CD4-positive, alpha-beta T cell (primary cell): ENCODE results near the gene ARHGAP25. TPM values are rescaled to one million over a fixed set of nuclear protein-coding genes. Genes with fewer than 3 reads are reported as not detected.

ENCODE experiments used
- ATAC-seq: fragments of 200-7000 bp; cut with Tn5 transposase; one replicate; pipeline ENCODE4 v1.10.0; 2022; ENCODE audit warnings: mild to moderate bottlenecking; ENCODE audit not compliant: poor library complexity
- CTCF ChIA-PET: fragments of 350-600 bp; sonication (Branson Sonifier 250); formaldehyde crosslinking; loops from one replicate; lab custom pipeline; 2021; ENCODE audit warnings: antibody characterized with exemption, inconsistent platforms; lab: Charles Lee
- POLR2A ChIA-PET: fragments of 350-600 bp; sonication (Branson Sonifier 250); formaldehyde crosslinking; loops from one replicate; lab custom pipeline; 2021; ENCODE audit warnings: antibody characterized with exemption, inconsistent platforms; lab: Charles Lee
- DNase-seq, 14 experiments: peaks; one replicate each; pipeline ENCODE4 v3.0.0-alpha.2; 2013 to 2020; ENCODE audit warnings: mixed read lengths in 2 of 14
- H3K27ac ChIP-seq, 2 donors: one replicate each; pipeline versions ENCODE4 v1.5.1 to v1.7.0; 2013; ENCODE audit warnings: low read length in 2 of 2, low read depth in 1 of 2, mild to moderate bottlenecking in 1 of 2
- H3K27me3 ChIP-seq, 2 experiments: 1 replicate in 1 of 2; 2 replicates in 1 of 2; pipeline versions ENCODE4 v1.6.1 to v1.7.0; 2013; ENCODE audit warnings: low read length in 2 of 2, control low read depth in 1 of 2, mild to moderate bottlenecking in 1 of 2, moderate library complexity in 1 of 2; ENCODE audit not compliant: insufficient read depth in 2 of 2, control insufficient read depth in 1 of 2
- H3K36me3 ChIP-seq: one replicate; pipeline ENCODE4 v1.6.1; 2013; ENCODE audit warnings: low read length, control low read depth; ENCODE audit not compliant: insufficient read depth
- H3K4me1 ChIP-seq: one replicate; pipeline ENCODE4 v1.6.1; 2013; ENCODE audit warnings: low read length, control low read depth; ENCODE audit not compliant: insufficient read depth
- H3K4me3 ChIP-seq: one replicate; pipeline ENCODE4 v1.5.1; 2013; ENCODE audit warnings: mild to moderate bottlenecking, low read length, moderate library complexity
- H3K9me3 ChIP-seq, 2 experiments: 1 replicate in 1 of 2; 2 replicates in 1 of 2; pipeline versions ENCODE4 v1.6.1 to v1.7.0; 2013; ENCODE audit warnings: low read length in 2 of 2, mild to moderate bottlenecking in 2 of 2, control low read depth in 1 of 2, moderate library complexity in 1 of 2; ENCODE audit not compliant: control insufficient read depth in 1 of 2, insufficient read depth in 1 of 2
- H3K27ac Mint-ChIP-seq: one replicate; pipeline ENCODE4 v1.8.0; 2020; ENCODE audit warnings: mixed read lengths
- H3K27me3 Mint-ChIP-seq: one replicate; pipeline ENCODE4 v1.8.0; 2021; ENCODE audit warnings: mixed read lengths
- H3K36me3 Mint-ChIP-seq: one replicate; pipeline ENCODE4 v1.8.0; 2021; ENCODE audit warnings: low read depth, mixed read lengths
- H3K4me1 Mint-ChIP-seq: one replicate; pipeline ENCODE4 v1.8.0; 2021; ENCODE audit warnings: low read depth, mixed read lengths
- H3K4me3 Mint-ChIP-seq: one replicate; pipeline ENCODE4 v1.8.0; 2020; ENCODE audit warnings: mild to moderate bottlenecking, mixed read lengths
- H3K9me3 Mint-ChIP-seq: one replicate; pipeline ENCODE4 v1.8.0; 2020; ENCODE audit warnings: mixed read lengths
- intact Hi-C, 2 experiments: fragments of 100-400 bp; cut with DNase I in 1 of 2; cut with micrococcal nuclease in 1 of 2; formaldehyde crosslinking; loops; one replicate each; pipeline versions ENCODE4 v1.15.1 to v1.9.0; 2023 to 2025; cut with DNase I, micrococcal nuclease
- total RNA-seq, 174 experiments: library from RNA in 2 of 174; stranded (reverse) in 2 of 174; gene quantifications; one replicate each; pipeline ENCODE4 v1.2.3 and lab custom pipeline; 2021 to 2026
- TF ChIP-seq, protein P1 (sequence below): fragments of 200-600 bp; IDR thresholded peaks from one replicate; pipeline ENCODE4 v1.8.0; 2022; ENCODE audit warnings: antibody characterized with exemption, mild to moderate bottlenecking

Gene ARHGAP25
- total RNA-seq, 2 experiments from 2014 or later, result 39.3 to 41.8 TPM

DNA sequence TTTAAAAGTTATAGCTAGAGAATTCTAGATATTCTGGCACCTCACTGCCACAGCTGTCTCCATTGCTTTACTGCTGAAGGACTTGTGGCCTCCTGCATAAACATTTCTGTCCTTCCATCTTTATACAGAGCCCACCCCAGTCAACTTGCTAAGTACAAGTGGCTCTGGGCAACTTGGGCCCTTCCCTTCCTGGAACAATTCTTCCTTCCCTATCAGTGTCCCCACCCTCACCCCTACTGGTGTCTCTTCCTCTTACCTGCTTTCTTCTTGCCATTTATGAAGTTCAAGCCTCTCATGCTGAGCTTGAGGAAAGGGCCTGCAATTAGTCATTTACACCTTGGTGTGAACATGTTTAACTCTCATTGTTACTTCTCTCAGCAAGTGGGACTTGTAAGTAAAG is 45.0 kb downstream of the ARHGAP25 start:
- intact Hi-C loops, result no loop called here
- peaks cover 73% of the 10 kb centered on the region for H3K4me1 ChIP-seq
- DNase-seq, result peak in 1 of 14 experiments; percentile 13
- ATAC-seq, result no peak
- peaks cover 73% of the 10 kb centered on the region for H3K4me1 Mint-ChIP-seq
- POLR2A ChIA-PET, result interaction anchor here (0.7 to 2.4 kb wide), 9 partner anchors 8 to 60 kb away, joined by 3 to 17 read pairs (median 3); no protein-coding TSS in a partner anchor
- no peaks in the 10 kb centered on the region for H3K27me3 ChIP-seq
- H3K4me3 Mint-ChIP-seq, result peak overlapping the region; percentile 44
- CTCF ChIA-PET, result interaction anchor here (0.8 to 2.4 kb wide), 8 partner anchors 9 to 146 kb away, joined by 3 to 11 read pairs (median 4); no protein-coding TSS in a partner anchor
- TF ChIP-seq, protein P1, sequence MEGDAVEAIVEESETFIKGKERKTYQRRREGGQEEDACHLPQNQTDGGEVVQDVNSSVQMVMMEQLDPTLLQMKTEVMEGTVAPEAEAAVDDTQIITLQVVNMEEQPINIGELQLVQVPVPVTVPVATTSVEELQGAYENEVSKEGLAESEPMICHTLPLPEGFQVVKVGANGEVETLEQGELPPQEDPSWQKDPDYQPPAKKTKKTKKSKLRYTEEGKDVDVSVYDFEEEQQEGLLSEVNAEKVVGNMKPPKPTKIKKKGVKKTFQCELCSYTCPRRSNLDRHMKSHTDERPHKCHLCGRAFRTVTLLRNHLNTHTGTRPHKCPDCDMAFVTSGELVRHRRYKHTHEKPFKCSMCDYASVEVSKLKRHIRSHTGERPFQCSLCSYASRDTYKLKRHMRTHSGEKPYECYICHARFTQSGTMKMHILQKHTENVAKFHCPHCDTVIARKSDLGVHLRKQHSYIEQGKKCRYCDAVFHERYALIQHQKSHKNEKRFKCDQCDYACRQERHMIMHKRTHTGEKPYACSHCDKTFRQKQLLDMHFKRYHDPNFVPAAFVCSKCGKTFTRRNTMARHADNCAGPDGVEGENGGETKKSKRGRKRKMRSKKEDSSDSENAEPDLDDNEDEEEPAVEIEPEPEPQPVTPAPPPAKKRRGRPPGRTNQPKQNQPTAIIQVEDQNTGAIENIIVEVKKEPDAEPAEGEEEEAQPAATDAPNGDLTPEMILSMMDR, result no peak
- H3K9me3 ChIP-seq, result no peaks in the 10 kb centered on the region
- H3K36me3 Mint-ChIP-seq, result peaks cover 34% of the 10 kb centered on the region
- H3K9me3 Mint-ChIP-seq, result no peaks in the 10 kb centered on the region
- H3K4me3 ChIP-seq, result no peak overlapping the region
- H3K36me3 ChIP-seq, result peaks cover 95% of the 10 kb centered on the region
- peak overlapping the region in 1 of 2 donors; percentile 31 for H3K27ac ChIP-seq
- no peaks in the 10 kb centered on the region for H3K27me3 Mint-ChIP-seq
- peak overlapping the region; percentile 73 for H3K27ac Mint-ChIP-seq

DNA sequence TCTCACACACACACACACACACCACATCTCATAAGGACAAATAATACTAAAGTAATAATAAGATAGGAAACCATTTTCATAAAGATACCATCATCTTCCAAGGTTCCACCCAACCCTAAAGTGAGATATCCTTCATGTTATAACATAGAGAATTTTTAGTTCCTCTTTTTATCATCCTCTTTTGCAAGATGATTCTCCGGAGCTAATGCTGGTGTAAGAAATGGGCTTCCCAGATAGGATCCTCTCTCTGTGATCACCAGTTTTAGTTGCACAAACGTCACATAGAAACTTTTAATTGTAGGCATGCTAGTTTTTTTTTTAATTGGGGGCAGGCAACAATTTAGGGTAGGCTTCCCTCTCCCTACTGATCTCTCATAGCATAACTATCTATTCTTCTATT is 49.6 kb downstream of the ARHGAP25 start:
- Histone ChIP-seq H3K27ac (peak overlapping the region in 1 of 2 donors; percentile 8), H3K9me3 (no peaks in the 10 kb centered on the region), H3K4me1 (peaks cover 58% of the 10 kb centered on the region), H3K4me3 (no peak overlapping the region), H3K27me3 (no peaks in the 10 kb centered on the region), H3K36me3 (peaks cover 97% of the 10 kb centered on the region)
- CTCF ChIA-PET, result no interaction called here
- intact Hi-C loops, result no loop called here
- H3K4me3 Mint-ChIP-seq, result no peak overlapping the region
- POLR2A ChIA-PET, result no interaction called here
- ATAC-seq (no peak), DNase-seq (no peak)
- H3K36me3 Mint-ChIP-seq, result no peaks in the 10 kb centered on the region
- peaks cover 35% of the 10 kb centered on the region for H3K4me1 Mint-ChIP-seq
- H3K27ac Mint-ChIP-seq, result no peak overlapping the region
- TF ChIP-seq, protein P1, result no peak
- H3K9me3 Mint-ChIP-seq, result no peaks in the 10 kb centered on the region
- no peaks in the 10 kb centered on the region for H3K27me3 Mint-ChIP-seq

DNA sequence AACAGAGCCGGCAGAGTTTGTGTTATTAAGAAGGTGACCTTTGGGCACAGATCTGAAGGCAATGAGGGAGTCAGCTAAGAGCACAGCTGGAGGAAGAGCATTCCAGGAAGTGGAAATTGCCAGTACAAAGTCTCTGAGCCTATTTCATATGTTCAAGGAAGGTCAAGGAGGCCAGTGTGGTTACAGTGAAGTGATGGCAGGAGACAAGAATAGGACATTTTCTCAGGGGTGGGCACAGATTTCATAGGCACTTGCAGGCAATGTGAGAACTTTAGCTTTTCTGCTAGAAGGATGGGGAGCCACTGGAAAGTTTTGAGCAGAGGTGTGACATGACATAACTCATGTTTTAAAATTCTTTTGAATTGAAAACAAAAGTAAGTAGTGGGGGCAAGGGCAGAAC is 50.3 kb downstream of the ARHGAP25 start:
- POLR2A ChIA-PET, result interaction anchor here (1.1 to 2.8 kb wide), 2 partner anchors 19 to 33 kb away, joined by 3 to 10 read pairs; no protein-coding TSS in a partner anchor
- DNase-seq (no peak), ATAC-seq (no peak)
- peak overlapping the region in 1 of 2 donors; percentile 8 for H3K27ac ChIP-seq
- no peaks in the 10 kb centered on the region for H3K27me3 Mint-ChIP-seq
- peaks cover 99% of the 10 kb centered on the region for H3K36me3 ChIP-seq
- no peak overlapping the region for H3K27ac Mint-ChIP-seq
- CTCF ChIA-PET, result interaction anchor here (1.3 to 1.4 kb wide), 2 partner anchors 33 to 321 kb away, joined by 3 to 4 read pairs; no protein-coding TSS in a partner anchor
- TF ChIP-seq, protein P1, result no peak
- no peaks in the 10 kb centered on the region for H3K9me3 Mint-ChIP-seq
- no peak overlapping the region for H3K4me3 Mint-ChIP-seq
- intact Hi-C loops, result no loop called here
- H3K27me3 ChIP-seq, result no peaks in the 10 kb centered on the region
- H3K4me1 ChIP-seq, result peaks cover 59% of the 10 kb centered on the region
- no peaks in the 10 kb centered on the region for H3K36me3 Mint-ChIP-seq
- peaks cover 33% of the 10 kb centered on the region for H3K4me1 Mint-ChIP-seq
- no peaks in the 10 kb centered on the region for H3K9me3 ChIP-seq
- H3K4me3 ChIP-seq, result no peak overlapping the region
